ENCODE measurements around the gene SPDYE2.
"Not testable (repeated sequence)": the region's sequence is repeated elsewhere in the genome, so short reads cannot be mapped to it uniquely, and the experiment has no call there.

Gene SPDYE2

DNA sequence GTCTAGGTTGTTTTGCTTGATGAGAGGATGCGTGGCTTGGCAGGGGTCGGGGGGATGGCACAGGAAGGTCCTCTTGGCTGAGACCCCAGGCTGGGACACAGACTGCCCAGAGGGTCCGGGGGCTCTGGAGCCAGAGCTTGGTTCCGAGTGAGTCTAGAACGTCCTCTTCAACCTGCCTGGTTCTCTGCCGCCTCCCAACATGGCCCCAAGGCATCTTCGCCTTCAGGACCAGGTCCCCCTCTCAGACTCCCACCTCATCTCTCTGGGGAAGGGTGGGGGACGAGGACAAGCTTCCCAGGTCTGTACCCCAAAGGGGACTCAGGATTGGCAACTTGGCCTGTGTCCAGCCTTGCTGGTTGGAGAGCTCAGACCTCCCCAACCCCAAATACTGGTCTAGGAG, 8.9 kb upstream of the SPDYE2 start:
- DNase-seq = not testable (repeated sequence)

DNA sequence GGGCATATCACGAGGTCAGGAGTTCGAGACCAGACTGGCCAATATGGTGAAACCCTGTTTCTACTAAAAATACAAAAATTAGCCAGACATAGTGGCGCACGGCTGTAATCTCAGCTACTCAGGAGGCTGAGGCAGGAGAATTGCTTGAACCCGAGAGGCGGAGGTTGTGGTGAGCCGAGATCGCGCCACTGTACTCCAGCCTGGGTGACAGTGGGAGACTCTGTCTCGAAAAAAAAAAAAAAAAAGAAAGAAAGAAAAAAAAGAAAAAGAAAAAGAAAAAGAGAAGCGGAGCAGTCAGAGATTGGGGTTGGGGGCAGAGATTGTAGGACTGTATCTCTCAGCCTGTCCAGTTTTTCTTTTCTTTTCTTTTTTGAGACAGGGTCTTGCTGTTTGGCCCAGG, 8.3 kb upstream of the SPDYE2 start:
- not testable (repeated sequence) for DNase-seq

DNA sequence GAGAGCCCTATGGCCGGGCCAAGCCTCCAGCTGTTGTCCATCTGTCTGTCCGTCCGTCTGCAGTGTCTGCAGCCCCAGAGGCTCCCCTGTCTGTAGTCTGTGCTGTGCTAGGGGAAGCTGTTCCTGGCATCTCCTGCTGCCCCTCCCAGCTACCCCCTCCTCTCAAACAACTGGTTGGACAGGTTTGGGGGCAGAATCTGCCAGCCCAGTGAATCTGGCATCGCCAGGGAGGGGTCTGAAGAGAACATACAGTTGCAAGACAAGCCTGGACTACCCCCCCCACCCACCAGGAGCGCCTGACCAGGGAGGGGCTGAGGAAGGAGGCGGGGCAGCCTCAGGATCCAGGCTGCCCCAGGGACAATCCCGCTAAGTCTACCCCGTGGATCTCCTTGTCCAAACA, 7.4 kb upstream of the SPDYE2 start, which contains the start of gene UPK3BL2:
TSS of gene UPK3BL2 (minus strand) at position 101 of the 400 bp plus-strand sequence. CDS start at position 41, 60 bp downstream.
- not testable (repeated sequence) for DNase-seq

DNA sequence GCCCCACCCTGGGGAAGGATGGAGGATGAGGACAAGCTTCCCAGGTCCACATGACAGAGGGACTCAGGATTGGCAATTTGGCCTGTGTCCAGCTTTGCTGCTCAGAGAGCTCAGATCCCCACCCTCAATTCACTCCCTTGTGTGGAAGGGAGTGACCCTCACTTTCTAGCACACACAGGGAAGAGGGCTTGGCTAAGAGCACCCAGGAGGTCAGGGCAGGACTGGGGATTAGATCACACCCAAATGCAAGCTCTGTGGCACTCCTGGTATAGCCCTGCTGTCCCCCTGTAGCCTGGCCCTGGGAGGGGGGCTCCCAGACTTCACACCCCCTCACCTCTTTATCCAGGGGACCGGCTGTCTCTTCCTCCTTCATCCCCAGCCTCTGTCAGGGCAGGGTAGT, 6.7 kb upstream of the SPDYE2 start:
- not testable (repeated sequence) for DNase-seq

DNA sequence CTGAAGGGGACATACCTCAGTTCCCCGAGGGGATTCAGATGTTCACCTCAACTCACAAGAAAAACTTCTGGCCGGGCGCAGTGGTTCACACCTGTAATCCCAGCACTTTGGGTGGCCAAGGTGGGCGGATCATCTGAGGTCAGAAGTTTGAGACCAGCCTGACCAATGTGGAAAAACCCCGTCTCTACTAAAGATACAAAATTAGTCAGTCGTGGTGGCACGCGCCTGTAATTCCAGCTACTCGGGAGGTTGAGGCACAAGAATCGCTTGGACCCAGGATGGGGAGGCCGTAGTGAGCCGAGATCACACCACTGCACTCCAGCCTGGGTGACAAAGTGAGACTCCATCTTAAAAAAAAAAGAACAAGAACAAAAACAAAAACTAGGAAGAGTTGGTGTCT, 5.7 kb upstream of the SPDYE2 start:
- DNase-seq = not testable (repeated sequence)

DNA sequence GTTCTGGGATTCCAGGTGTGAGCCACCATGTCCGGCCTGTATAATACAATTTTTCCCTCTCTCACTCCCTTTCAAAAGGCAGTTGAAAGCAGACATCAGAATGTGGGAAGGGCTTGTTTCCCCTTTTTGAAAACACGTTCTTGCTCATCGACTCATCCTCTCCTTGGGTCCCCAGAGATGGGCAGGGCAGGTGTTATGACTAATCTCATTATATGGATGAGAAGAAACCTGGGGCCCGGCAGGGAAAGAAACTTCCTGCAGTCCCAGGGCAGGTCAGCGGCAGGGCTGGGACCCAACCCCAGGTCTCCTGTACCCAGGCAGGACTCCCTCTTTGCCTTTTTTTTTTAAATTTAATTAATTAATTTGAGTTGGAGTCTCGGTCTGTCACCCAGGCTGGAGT, 4.7 kb upstream of the SPDYE2 start:
- not testable (repeated sequence) for DNase-seq

DNA sequence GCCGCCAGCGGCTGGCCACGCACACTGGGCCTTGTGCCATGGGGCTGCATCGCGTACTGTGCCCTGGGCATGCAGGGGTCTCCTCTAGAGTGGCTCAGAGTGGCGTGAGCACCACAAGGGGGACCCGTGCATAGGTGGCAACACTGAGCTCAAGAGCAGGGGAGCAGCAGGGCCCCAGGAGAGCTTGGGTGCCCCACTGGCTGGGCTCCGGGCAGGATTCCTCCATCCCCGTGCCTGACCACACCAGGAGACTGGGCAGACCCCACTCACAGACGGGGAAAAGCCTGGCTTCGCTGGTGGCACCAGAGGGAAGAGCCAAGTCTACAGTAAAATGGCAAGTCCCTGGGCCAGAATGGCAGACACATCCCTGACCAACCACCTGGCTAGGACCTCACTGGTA, 17.6 kb downstream of the SPDYE2 start:
- not testable (repeated sequence) for DNase-seq

DNA sequence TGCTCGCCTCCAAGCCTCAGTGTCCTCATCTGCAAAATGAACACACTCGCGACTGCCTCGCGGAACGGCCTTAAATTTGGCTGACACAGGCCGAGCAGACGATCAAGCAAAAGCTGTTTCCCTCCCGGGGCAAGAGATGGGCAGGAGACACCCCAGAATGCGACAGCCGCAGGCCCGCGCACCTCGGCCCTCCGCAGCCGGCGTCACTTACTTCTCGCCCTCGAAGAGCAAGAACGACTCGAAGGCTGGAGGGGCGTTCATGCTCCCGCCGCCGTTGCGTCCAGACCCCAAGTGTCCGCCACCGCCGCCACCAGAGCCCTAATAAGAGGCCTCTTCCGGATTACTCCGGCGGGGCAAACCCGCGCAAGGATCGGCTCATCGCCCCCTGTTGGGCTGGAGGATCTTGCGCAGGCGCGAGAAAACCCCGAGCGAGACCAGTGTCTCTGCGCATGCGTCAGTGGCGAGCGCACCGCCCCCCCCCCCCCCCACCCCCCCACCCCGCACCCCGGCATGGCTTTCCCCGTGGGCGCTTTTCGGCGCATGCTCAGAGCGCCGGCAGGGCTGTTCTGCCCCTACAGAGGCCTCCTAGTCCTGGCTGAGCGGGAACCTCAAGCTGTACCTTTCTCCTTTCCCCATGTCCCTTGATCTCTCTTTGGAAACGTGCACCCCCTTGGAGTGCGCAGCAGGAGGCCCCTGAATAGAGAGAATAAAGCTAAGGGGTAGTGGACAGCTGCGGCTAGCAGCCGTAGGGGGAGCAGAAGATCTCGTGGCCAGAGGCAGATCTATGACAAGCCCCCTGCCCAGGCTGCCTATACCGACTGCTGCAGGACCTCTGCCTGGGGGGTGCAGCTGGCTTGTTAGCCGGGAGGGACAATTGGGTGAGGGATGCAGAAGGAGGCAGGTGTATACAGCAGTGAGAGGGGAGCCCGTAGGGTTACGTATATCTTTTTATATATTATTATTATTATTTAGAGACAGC, 21.5 kb downstream of the SPDYE2 start, which contains the start of gene POLR2J3:
TSS of gene POLR2J3 (minus strand) at position 323 of the 979 bp plus-strand sequence. CDS start at position 261, 62 bp downstream.
- DNase-seq = not testable (repeated sequence)

DNA sequence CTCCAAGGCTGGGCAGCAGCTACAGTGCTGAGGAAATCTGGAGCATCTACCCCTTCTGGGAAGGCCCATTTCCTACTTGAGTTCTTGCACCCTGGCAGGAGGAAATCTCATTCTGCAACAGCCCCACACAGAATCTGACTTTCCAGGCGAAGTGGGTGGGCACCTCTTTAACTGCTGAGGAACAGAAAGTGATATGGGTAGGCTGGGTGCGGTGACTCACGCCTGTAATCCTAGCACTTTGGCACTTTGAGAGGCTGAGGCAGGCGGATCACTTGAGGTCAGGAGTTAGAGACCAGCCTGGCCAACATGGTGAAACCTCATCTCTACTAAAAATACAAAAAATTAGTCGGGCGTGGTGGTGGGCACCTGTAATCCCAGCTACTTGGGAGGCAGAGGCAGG, 23.6 kb downstream of the SPDYE2 start:
- DNase-seq = not testable (repeated sequence)

DNA sequence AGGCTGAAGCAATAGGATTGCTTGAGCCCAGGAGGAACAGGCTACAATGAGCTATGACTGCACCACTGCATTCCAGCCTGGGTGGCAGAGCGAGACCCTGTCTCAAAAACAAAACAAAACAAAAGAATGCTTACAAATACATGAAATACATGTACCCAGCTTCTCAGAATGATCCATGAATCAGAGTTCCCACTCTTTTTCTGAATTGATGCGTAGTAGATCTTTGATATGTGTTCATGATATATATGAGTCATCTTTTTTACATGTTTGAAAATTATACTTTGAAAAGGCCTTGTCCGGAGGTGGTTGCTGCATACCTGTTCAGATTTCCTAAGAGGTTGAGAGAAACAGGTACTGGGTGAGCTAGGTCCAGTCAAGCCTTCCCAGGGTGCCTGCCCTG, 25.3 kb downstream of the SPDYE2 start:
- DNase-seq = not testable (repeated sequence)

DNA sequence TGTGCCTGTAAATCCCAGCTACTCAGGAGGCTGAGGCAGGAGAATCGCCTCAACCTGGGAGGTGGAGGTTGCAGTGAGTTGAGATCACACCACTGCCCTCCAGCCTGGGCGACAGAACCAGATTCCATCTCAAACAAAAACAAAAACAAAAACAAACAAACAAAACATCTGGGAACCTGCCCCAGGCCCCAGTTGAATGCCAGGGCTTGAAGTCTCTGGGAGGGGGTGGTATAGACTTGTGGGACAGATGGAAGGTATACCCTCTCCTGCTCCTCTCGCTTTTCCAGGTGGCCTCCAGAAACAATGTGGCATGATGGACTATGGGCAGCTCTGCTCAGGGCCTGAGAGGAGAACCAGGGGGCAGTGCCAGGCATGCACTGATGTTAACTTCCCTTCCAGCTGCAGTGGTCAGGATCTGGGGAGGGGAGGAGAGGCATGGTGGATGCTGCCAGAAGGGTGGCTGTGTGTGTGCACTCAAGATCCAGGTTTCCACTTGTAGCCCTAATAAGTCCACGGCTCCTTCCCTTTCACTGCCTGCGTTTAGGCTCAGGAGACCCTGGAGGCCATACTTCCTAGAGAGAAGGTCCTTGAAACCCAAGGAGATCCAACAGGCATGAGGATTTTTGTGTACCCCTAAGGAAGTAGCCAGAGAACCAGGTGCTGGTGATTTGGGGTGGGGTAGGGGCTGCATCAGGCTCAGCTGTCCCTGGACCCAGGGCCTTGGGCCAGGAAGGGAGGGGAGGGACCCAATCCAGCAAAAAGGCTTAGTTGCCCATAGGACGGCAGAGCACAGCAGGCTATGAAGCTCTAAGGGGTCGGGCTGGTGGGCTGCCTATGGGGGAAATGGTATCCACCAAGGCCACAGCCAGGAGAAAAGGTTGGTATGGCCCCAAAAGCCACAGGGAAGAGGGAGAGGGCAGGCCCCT, 26.6 kb downstream of the SPDYE2 start:
- not testable (repeated sequence) for DNase-seq

DNA sequence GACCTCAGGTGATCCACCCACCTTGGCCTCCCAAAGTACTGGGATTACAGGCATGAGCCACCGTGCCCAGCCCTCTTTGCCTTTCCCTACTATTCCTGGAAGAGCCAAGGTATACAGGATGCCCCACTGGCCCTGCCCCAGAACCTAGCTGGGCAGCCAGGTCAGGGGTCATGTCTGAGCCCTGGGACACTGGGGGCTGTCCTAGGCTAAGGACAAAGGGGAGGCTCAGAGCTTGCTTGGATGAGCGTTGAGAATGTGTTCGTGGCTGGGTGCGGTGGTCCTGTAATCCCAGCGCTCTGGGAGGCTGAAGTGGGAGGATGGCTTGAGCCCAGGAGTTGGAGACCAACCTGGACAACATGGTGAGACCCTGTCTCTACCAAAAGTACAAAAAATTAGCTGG, 27.5 kb downstream of the SPDYE2 start:
- DNase-seq = not testable (repeated sequence)

DNA sequence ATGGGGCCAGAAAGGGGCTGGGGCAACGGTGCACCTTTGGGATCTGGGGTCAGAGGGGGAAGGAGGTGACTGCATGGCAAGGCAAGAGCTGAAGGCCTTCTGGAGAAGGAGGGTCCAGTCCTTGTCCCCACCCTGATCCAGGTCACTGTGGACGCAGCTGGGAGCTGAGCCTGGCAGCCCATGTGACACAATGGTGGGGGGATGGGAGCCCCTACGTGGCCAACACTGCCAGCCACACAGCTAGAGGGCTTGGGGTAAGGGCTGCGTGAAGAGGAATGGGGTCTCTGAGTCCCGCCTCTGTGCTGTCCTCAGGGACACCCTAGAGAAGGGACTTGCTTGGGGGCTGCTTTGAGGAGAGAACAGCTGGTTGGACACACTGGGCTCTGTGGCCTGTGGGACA, 30.7 kb downstream of the SPDYE2 start:
- not testable (repeated sequence) for DNase-seq

- not testable (repeated sequence) for DNase-seq
These were observed 32.5 kb downstream of the SPDYE2 start for GRCh38 chr7:102583495-102583894.

- not testable (repeated sequence) for DNase-seq
These were observed 38.8 kb downstream of the SPDYE2 start for GRCh38 chr7:102589857-102590256.

DNA sequence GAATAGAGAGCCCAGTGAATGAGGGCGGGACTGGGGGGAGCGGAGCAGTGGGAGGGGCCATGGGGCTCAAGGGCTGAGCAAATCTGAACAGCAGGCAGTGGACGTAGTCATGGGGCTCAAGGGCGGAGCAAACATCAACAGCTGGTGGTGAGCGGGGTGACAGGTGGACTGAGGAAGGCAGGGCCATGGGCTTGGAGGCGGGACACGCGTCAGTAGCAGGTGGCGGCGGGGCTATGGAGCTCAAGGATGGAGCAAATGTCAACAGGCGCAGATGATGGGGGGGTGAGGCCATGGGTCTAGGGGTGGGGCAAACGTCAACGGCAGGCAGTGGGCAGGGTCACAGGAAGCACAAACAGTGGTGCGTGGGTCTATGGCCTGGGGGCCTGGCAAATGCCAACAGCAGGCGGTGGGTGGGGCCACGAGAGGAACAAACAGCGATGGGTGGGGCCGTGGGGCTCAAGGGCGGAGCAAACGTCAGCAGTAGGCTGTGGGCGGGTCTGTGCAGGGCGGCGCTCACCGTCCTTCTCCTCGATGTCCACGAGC, 41.5 kb downstream of the SPDYE2 start:
- not testable (repeated sequence) for DNase-seq

- DNase-seq = not testable (repeated sequence)
These were observed 42.8 kb downstream of the SPDYE2 start for GRCh38 chr7:102593637-102594334.

GRCh38 chr7:102596036-102596435, 45.0 kb downstream of the SPDYE2 start:
- not testable (repeated sequence) for DNase-seq

GRCh38 chr7:102599699-102600098, 48.7 kb downstream of the SPDYE2 start:
- not testable (repeated sequence) for DNase-seq

DNA sequence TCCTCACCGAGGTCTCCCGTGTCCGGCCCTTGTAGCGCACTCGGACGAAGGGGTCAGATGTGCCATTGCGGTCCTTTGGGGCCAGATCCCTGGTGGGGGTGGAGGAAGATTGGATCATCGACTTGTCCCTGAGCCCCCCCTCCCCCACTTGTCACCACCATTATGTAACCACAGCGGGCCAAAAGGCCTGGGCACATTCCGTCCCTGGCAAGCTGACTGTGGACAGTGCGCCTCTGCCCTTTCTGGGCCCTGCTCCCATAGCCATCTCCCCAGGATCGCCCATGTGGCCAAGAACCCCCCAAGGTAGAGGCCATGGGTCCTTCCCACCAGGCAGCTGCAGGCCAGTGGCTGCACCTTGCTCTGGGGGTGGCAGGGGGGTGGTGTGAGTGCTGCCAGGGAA, 51.3 kb downstream of the SPDYE2 start:
- DNase-seq = not testable (repeated sequence)

GRCh38 chr7:102604431-102605145, 53.6 kb downstream of the SPDYE2 start:
- not testable (repeated sequence) for DNase-seq
